Right kidney (tissue), 9 donors: ENCODE data around the gene FXYD2.
"Not testable (repeated sequence)": the region's sequence is repeated elsewhere in the genome, so short reads cannot be mapped to it uniquely, and the experiment has no call there.

Experiments
- DNase-seq: peaks from one replicate; pipeline ENCODE4 v3.0.0-alpha.2; 2016
- long read RNA-seq, 8 donors: transcript quantifications; one replicate each; lab custom pipeline, GENCODE V29; 2026

The FXYD2 gene
- long read RNA-seq, donor 1, transcript FXYD2-202 (6 exons, 571 nt) = major isoform, 513 of 771 reads
- long read RNA-seq, donor 1, transcript FXYD2-201 (6 exons, 513 nt) = minor isoform, 10 of 771 reads
- long read RNA-seq, donor 1, transcript FXYD2-208 (6 exons, 991 nt) = minor isoform, 6 of 771 reads
- long read RNA-seq, donor 1, partial matches to known transcripts = 58 of 771 reads
- long read RNA-seq, donor 1, other reads (novel, unspliced or antisense) = 179 of 771 reads
- long read RNA-seq, donor 2, transcript FXYD2-207 (5 exons, 375 nt) = minor isoform, 7 of 639 reads
- long read RNA-seq, donor 2, transcript FXYD2-202 (6 exons, 571 nt) = major isoform, 426 of 639 reads
- long read RNA-seq, donor 2, partial matches to known transcripts = 70 of 639 reads
- long read RNA-seq, donor 2, other reads (novel, unspliced or antisense) = 131 of 639 reads
- long read RNA-seq, donor 3, transcript FXYD2-201 (6 exons, 513 nt) = minor isoform, 9 of 256 reads
- long read RNA-seq, donor 3, transcript FXYD2-202 (6 exons, 571 nt) = major isoform, 183 of 256 reads
- long read RNA-seq, donor 3, partial matches to known transcripts = 28 of 256 reads
- long read RNA-seq, donor 3, other reads (novel, unspliced or antisense) = 33 of 256 reads
- long read RNA-seq, donor 4, transcript FXYD2-207 (5 exons, 375 nt) = minor isoform, 7 of 705 reads
- long read RNA-seq, donor 4, transcript FXYD2-202 (6 exons, 571 nt) = major isoform, 411 of 705 reads
- long read RNA-seq, donor 4, transcript FXYD2-208 (6 exons, 991 nt) = minor isoform, 5 of 705 reads
- long read RNA-seq, donor 4, transcript FXYD2-201 (6 exons, 513 nt) = minor isoform, 11 of 705 reads
- long read RNA-seq, donor 4, partial matches to known transcripts = 117 of 705 reads
- long read RNA-seq, donor 4, other reads (novel, unspliced or antisense) = 154 of 705 reads
- long read RNA-seq, donor 5, transcript FXYD2-201 (6 exons, 513 nt) = minor isoform, 5 of 805 reads
- long read RNA-seq, donor 5, transcript FXYD2-202 (6 exons, 571 nt) = major isoform, 503 of 805 reads
- long read RNA-seq, donor 5, partial matches to known transcripts = 125 of 805 reads
- long read RNA-seq, donor 5, other reads (novel, unspliced or antisense) = 166 of 805 reads
- long read RNA-seq, donor 6, transcript FXYD2-201 (6 exons, 513 nt) = minor isoform, 8 of 652 reads
- long read RNA-seq, donor 6, transcript FXYD2-207 (5 exons, 375 nt) = minor isoform, 5 of 652 reads
- long read RNA-seq, donor 6, transcript FXYD2-208 (6 exons, 991 nt) = minor isoform, 6 of 652 reads
- long read RNA-seq, donor 6, transcript FXYD2-202 (6 exons, 571 nt) = major isoform, 379 of 652 reads
- long read RNA-seq, donor 6, partial matches to known transcripts = 126 of 652 reads
- long read RNA-seq, donor 6, other reads (novel, unspliced or antisense) = 126 of 652 reads
- long read RNA-seq, donor 7, transcript FXYD2-207 (5 exons, 375 nt) = minor isoform, 9 of 745 reads
- long read RNA-seq, donor 7, transcript FXYD2-202 (6 exons, 571 nt) = major isoform, 449 of 745 reads
- long read RNA-seq, donor 7, transcript FXYD2-201 (6 exons, 513 nt) = minor isoform, 9 of 745 reads
- long read RNA-seq, donor 7, transcript FXYD2-208 (6 exons, 991 nt) = minor isoform, 13 of 745 reads
- long read RNA-seq, donor 7, partial matches to known transcripts = 102 of 745 reads
- long read RNA-seq, donor 7, other reads (novel, unspliced or antisense) = 163 of 745 reads
- long read RNA-seq, donor 8, transcript FXYD2-201 (6 exons, 513 nt) = minor isoform, 9 of 562 reads
- long read RNA-seq, donor 8, transcript FXYD2-202 (6 exons, 571 nt) = major isoform, 392 of 562 reads
- long read RNA-seq, donor 8, partial matches to known transcripts = 22 of 562 reads
- long read RNA-seq, donor 8, other reads (novel, unspliced or antisense) = 132 of 562 reads

- DNase-seq = no peak
Measured at GRCh38 chr11:117824571-117825537, at the start of gene FXYD2. FXYD2 (minus strand) TSS chr11:117824744; CDS start chr11:117824678, 66 bp downstream.

- no peak for DNase-seq
Measured at GRCh38 chr11:117873828-117874125, 49.2 kb upstream of the FXYD2 start.

- DNase-seq = no peak
Measured at GRCh38 chr11:117872975-117873827, 48.7 kb upstream of the FXYD2 start.

GRCh38 chr11:117872420-117872961 is 47.9 kb upstream of the FXYD2 start:
- peak; percentile 41 for DNase-seq

GRCh38 chr11:117871784-117872183 is 47.2 kb upstream of the FXYD2 start:
- DNase-seq = no peak

GRCh38 chr11:117871160-117871559 is 46.6 kb upstream of the FXYD2 start:
- no peak for DNase-seq

- DNase-seq = no peak
Measured at GRCh38 chr11:117870103-117870952, 45.8 kb upstream of the FXYD2 start.

- no peak for DNase-seq
Measured at GRCh38 chr11:117869604-117870003, 45.1 kb upstream of the FXYD2 start.

- no peak for DNase-seq
Measured at GRCh38 chr11:117868815-117869561, 44.4 kb upstream of the FXYD2 start.

GRCh38 chr11:117868088-117868487 is 43.5 kb upstream of the FXYD2 start:
- no peak for DNase-seq

- no peak for DNase-seq
Measured at GRCh38 chr11:117866526-117866925, 42.0 kb upstream of the FXYD2 start.

- not testable (repeated sequence) for DNase-seq
Measured at GRCh38 chr11:117865546-117865945, 41.0 kb upstream of the FXYD2 start.

- DNase-seq = no peak
Measured at GRCh38 chr11:117863383-117863782, 38.8 kb upstream of the FXYD2 start.

GRCh38 chr11:117862753-117863152 is 38.2 kb upstream of the FXYD2 start:
- no peak for DNase-seq

GRCh38 chr11:117862019-117862725 is 37.6 kb upstream of the FXYD2 start:
- DNase-seq = no peak
